Activated CD8-positive, alpha-beta memory T cell treated with anti-CD3 and anti-CD28 coated beads, Interleukin-2, amount 50 U/mL, for 24 hours (primary cell): ENCODE results near the gene TADA1.
A peak's percentile ranks its signal among the peaks of the same experiment; 100 is the strongest.

Experiments
- DNase-seq: peaks from one replicate; pipeline ENCODE4 v3.0.0-alpha.2; 2020; ENCODE audit errors: extremely low read depth

The TADA1 gene

GRCh38 chr1:166875734-166876539 is at the start of gene TADA1:
Gene TADA1 (minus strand): TSS chr1:166876264. CDS start chr1:166876233, 31 bp downstream.
- peak; percentile 97 for DNase-seq

DNA sequence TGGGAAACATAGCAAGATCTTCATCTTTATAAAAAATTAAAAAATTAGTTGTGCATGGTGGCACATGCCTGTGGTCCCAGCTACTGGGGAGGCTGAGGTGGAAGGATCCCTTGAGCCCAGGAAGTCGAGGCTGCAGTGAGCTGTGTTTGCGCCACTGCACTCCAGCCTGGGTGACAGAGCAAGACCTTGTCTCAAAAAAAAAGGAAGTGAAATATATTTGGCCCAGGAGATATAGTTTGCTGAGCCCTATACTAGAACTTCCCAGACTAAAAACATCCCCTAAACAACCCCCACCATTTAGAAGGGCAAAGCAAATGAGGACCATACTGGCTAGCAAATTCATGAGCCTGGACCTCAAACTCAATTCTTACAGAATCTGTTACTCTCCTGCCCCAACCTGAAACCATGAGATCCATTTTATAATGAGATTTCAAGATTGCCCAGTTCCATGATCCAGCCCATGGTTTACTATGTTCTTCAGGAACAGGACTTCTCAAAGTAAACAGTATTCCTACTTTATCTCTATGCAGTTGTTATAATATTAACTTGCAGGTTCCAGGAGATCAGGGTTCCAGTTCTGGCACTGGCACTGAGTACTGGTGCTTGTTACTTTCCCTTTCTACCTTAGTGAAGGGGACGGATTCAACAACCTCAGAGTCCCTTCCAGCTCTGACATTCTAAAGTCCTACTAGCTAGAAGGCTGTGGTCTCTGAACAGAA is 48.9 kb upstream of the TADA1 start:
- DNase-seq: no peak

GRCh38 chr1:166920561-166921475 is 44.8 kb upstream of the TADA1 start:
- DNase-seq: no peak

- DNase-seq: no peak
Measured at GRCh38 chr1:166918956-166919316, 42.9 kb upstream of the TADA1 start.

GRCh38 chr1:166918088-166918955 is 42.3 kb upstream of the TADA1 start:
- DNase-seq: no peak

GRCh38 chr1:166915941-166916340 is 39.9 kb upstream of the TADA1 start:
- no peak for DNase-seq

DNA sequence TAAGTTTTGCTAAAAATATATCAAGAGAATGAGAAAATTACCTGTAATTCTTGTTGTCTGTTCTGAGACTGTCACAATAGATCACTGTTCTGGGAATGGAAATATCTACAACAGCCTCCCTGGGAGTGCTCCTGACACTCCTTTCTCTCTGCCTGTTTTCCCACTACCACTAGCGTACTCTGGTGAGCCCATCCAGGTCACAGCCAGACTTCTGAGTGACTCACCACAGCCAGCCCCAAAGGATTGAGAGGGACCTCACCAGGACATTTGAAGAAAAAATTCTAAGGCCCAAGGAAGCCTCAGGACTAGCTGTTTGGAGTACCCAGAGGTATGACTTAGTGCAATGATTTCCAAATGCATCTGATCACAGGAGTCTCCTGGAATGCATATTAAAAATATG is 39.0 kb upstream of the TADA1 start:
- no peak for DNase-seq

DNA sequence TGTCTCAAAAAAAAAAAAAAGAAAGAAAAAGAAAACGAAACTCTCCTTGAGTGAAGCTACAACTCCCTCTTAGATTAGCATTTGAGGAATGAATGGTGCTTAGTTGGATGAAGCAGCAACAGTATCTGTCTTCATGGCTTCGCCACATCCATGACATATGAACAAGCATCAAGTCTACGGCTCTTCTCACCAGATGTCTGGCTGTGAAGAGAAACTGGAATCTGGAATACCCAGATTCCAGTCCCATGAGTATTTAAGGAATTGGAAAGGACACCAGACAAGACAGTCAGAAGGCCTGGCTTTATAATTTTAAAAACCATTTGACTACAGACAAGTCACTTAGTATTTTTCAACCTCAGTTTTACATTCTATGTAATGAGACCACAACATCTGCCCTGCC is 38.0 kb upstream of the TADA1 start:
- no peak for DNase-seq

GRCh38 chr1:166911624-166912023 is 35.6 kb upstream of the TADA1 start:
- no peak for DNase-seq

- DNase-seq: peak; percentile 42
Measured at GRCh38 chr1:166910396-166910994, 34.4 kb upstream of the TADA1 start.

GRCh38 chr1:166908942-166909341 is 32.9 kb upstream of the TADA1 start:
- no peak for DNase-seq

GRCh38 chr1:166907763-166908162 is 31.7 kb upstream of the TADA1 start:
- no peak for DNase-seq

DNA sequence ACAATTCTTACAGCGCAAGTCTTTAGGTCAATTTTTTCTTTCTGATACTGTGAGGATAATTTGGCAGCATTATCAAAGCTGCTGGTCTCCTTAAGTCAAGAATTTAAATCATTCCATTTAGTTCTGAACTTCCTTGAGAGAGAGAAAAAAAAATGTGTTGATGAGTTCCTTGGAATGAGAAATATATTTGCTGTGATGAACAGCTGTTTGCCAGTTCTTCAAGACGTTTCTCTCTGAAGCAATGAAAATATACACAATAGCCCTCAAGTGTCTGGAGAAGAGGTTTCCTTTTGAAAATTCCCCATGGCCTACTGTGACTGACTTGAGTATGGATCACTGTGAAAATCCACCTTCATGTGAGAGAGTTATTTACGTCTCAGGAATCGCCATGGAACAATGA is 31.0 kb upstream of the TADA1 start:
- DNase-seq: no peak

- DNase-seq: no peak
Measured at GRCh38 chr1:166906647-166907046, 30.6 kb upstream of the TADA1 start.

DNA sequence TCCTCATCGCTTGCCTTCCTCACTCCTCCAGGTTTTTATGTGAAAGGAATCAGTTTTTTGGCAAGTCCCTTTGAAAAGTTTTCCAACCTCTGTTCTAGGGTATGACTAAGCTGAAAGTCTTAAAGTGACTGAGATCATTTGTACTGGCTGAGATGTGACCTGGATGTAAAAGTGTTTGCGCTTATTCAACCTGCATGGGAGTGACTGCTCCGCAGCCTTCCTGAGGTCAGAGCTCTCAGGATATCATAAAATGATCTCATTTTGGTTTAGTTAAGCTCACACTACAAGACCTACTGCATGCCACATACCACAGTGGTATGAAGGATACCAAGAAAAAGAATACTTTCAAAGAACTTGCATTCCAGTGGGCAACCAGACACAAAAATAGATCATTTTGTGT is 29.8 kb upstream of the TADA1 start:
- no peak for DNase-seq

DNA sequence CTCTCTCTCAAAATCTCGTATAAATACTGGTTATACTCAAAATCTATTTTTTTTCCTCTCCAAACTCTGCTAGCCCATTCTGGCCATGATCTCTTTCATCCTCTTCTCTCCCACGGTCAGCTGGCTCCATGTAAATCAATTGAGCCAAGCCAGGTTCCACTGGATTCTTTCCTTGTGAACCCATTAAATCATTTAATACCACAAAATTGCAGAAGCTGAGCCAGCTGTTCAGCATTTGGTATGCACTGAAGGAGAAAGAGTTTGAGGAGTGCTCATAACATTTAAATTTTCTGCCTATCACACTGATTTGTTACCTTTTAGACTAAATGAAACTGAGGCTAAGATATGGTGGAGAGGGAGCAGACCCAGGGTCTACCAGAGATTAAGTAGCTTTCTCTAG is 29.1 kb upstream of the TADA1 start:
- no peak for DNase-seq

GRCh38 chr1:166903232-166903631 is 27.2 kb upstream of the TADA1 start:
- no peak for DNase-seq

DNA sequence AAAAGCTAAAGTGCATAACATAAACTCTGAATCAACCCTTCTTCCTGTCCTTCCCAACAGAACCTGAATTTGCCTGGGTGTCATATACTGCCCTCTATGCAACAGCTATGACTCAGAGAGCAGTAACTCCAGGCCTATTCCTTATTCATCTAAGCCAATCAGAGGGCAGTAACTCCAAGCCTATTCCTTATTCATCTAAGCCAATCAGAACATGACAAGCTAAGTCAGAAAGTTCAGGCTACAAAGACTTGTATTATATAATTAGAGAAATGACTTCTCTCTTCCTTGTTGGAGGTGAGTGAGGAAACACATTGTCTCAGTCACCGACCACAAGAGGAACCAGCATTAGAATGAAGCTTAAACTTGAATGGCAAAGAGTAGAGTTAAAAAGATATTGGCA is 26.2 kb upstream of the TADA1 start:
- DNase-seq: no peak

DNA sequence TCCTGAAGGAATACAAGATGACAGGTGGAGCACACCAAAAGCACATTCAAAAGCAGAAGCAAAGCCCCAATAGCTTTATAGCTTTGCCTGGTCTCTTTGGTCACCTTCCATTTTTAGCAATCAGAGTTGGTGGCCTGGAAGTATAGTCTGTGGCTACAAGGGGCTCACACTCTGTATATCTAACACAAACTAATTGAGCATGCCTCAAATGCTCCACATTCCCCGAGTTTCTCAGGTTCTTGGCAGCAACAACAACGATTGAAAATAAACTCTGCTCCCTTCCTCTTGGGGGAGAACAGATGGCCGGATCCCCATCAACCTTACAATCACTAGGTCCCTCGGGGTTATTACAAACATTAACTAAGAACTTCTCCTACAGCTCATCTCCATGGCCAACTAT is 24.9 kb upstream of the TADA1 start:
- no peak for DNase-seq

GRCh38 chr1:166899769-166900168 is 23.7 kb upstream of the TADA1 start:
- no peak for DNase-seq

- no peak for DNase-seq
Measured at GRCh38 chr1:166895766-166896165, 19.7 kb upstream of the TADA1 start.
